ENCODE measurements around the gene SDK2.
"Not testable (repeated sequence)": the region's sequence is repeated elsewhere in the genome, so short reads cannot be mapped to it uniquely, and the experiment has no call there.

The SDK2 gene

GRCh38 chr17:73311781-73312641, 332.2 kb downstream of the SDK2 start, which contains the start of gene CDC42EP4:
CDC42EP4 (minus strand) TSS chr17:73312001; CDS start chr17:73286500, 25,501 bp downstream.
- peak; percentile 81 for DNase-seq

GRCh38 chr17:73311428-73311780, 332.8 kb downstream of the SDK2 start:
- DNase-seq, result peak; percentile 44

GRCh38 chr17:73309727-73310596, 334.3 kb downstream of the SDK2 start:
- no peak for DNase-seq

- not testable (repeated sequence) for DNase-seq
Measured at GRCh38 chr17:73308959-73309358, 335.3 kb downstream of the SDK2 start.

GRCh38 chr17:73308017-73308823, 336.0 kb downstream of the SDK2 start:
- DNase-seq, result no peak

- DNase-seq, result no peak
Measured at GRCh38 chr17:73307130-73307529, 337.1 kb downstream of the SDK2 start.

- DNase-seq, result no peak
Measured at GRCh38 chr17:73305845-73306836, 338.1 kb downstream of the SDK2 start.

GRCh38 chr17:73304971-73305812, 339.1 kb downstream of the SDK2 start:
- peak; percentile 41 for DNase-seq

- no peak for DNase-seq
Measured at GRCh38 chr17:73304438-73304837, 339.8 kb downstream of the SDK2 start.

- no peak for DNase-seq
Measured at GRCh38 chr17:73302189-73302588, 342.1 kb downstream of the SDK2 start.

- DNase-seq, result no peak
Measured at GRCh38 chr17:73301369-73301768, 342.9 kb downstream of the SDK2 start.

- no peak for DNase-seq
Measured at GRCh38 chr17:73300392-73300791, 343.9 kb downstream of the SDK2 start.

GRCh38 chr17:73297934-73298861, 346.0 kb downstream of the SDK2 start:
- no peak for DNase-seq

- no peak for DNase-seq
Measured at GRCh38 chr17:73293480-73293911, 350.7 kb downstream of the SDK2 start.

- DNase-seq, result no peak
Measured at GRCh38 chr17:73293031-73293430, 351.2 kb downstream of the SDK2 start.

- DNase-seq, result no peak
Measured at GRCh38 chr17:73292031-73292531, 352.2 kb downstream of the SDK2 start.

- no peak for DNase-seq
Measured at GRCh38 chr17:73291260-73291801, 352.9 kb downstream of the SDK2 start.

GRCh38 chr17:73290399-73291259, 353.6 kb downstream of the SDK2 start:
- DNase-seq, result no peak

Data from NCI-H1092 treated with DMSO at 0.1 percent for 48 hours (cell line).